ENCODE results near the gene CD320.
"Not testable (repeated sequence)": the region's sequence is repeated elsewhere in the genome, so short reads cannot be mapped to it uniquely, and the experiment has no call there.

CD320 gene

GRCh38 chr19:8352845-8353244, 44.7 kb upstream of the CD320 start:
- H3K79me1 ChIP-seq (replicated peaks; ENCODE audit: low read length, poor library complexity, severe bottlenecking); H3K14ac ChIP-seq (ENCODE audit: low read length in 2 of 2); H3K9me3 ChIP-seq (ENCODE audit: control insufficient read depth, low read length); H2BK12ac ChIP-seq (ENCODE audit: low read length in 2 of 2); H3K36me3 ChIP-seq (ENCODE audit: control insufficient read depth in 1 of 2, insufficient read depth in 2 of 2, low read depth in 1 of 2, low read length in 2 of 2); H3K4me3 ChIP-seq (ENCODE audit: insufficient read depth in 1 of 2, low read depth in 1 of 2, low read length in 2 of 2); H4K91ac ChIP-seq (ENCODE audit: low read length); H2BK5ac ChIP-seq (ENCODE audit: low read depth, low read length, poor library complexity, severe bottlenecking); H3K18ac ChIP-seq (ENCODE audit: low read depth in 1 of 2, low read length in 2 of 2); H3K27ac ChIP-seq (ENCODE audit: low read length, poor library complexity, severe bottlenecking); H3K27me3 ChIP-seq (ENCODE audit: control insufficient read depth in 1 of 2, insufficient read depth in 1 of 2, low read length in 2 of 2); H4K8ac ChIP-seq (ENCODE audit: low read length); H2AK5ac ChIP-seq (ENCODE audit: low read length, severe bottlenecking); DNase-seq; H3K23ac ChIP-seq (ENCODE audit: low read length in 2 of 2); H2AFZ ChIP-seq (ENCODE audit: low read depth, low read length); H2BK120ac ChIP-seq (ENCODE audit: low read depth, low read length); H2BK15ac ChIP-seq (ENCODE audit: low read depth, poor library complexity, severe bottlenecking); H3K4ac ChIP-seq (ENCODE audit: low read depth in 1 of 2, low read length in 2 of 2): not testable (repeated sequence)
- H3K9ac ChIP-seq (ENCODE audit: low read length): peak overlapping the region; percentile 69
- H3K4me1 ChIP-seq (ENCODE audit: control insufficient read depth, insufficient read depth, low read depth, low read length): peaks cover 13% of the 10 kb centered on the region
- peak overlapping the region; percentile 41 for H3K4me2 ChIP-seq (ENCODE audit: low read length, poor library complexity, severe bottlenecking)
- WGBS: 69% methylated on average over 5 of the region's 5 CpGs

- peak overlapping the region; percentile 39 for H2AFZ ChIP-seq (ENCODE audit: low read depth, low read length)
- H3K36me3 ChIP-seq (ENCODE audit: control insufficient read depth in 1 of 2, insufficient read depth in 2 of 2, low read depth in 1 of 2, low read length in 2 of 2): no peaks in the 10 kb centered on the region
- H3K4ac ChIP-seq (ENCODE audit: low read depth in 1 of 2, low read length in 2 of 2): no peak overlapping the region
- no peak overlapping the region for H3K27ac ChIP-seq (ENCODE audit: low read length, poor library complexity, severe bottlenecking)
- no peaks in the 10 kb centered on the region for H3K27me3 ChIP-seq (ENCODE audit: control insufficient read depth in 1 of 2, insufficient read depth in 1 of 2, low read length in 2 of 2)
- H2BK15ac ChIP-seq (ENCODE audit: low read depth, poor library complexity, severe bottlenecking): no peak overlapping the region
- H4K91ac ChIP-seq (ENCODE audit: low read length): no peak overlapping the region
- no peaks in the 10 kb centered on the region for H3K79me1 ChIP-seq (replicated peaks; ENCODE audit: low read length, poor library complexity, severe bottlenecking)
- peak overlapping the region; percentile 41 for H3K4me2 ChIP-seq (ENCODE audit: low read length, poor library complexity, severe bottlenecking)
- no peak overlapping the region for H3K18ac ChIP-seq (ENCODE audit: low read depth in 1 of 2, low read length in 2 of 2)
- H3K23ac ChIP-seq (ENCODE audit: low read length in 2 of 2): no peak overlapping the region
- no peak overlapping the region for H2BK12ac ChIP-seq (ENCODE audit: low read length in 2 of 2)
- peak overlapping the region in 1 of 2 experiments; percentile 64 for H3K4me3 ChIP-seq (ENCODE audit: insufficient read depth in 1 of 2, low read depth in 1 of 2, low read length in 2 of 2)
- peak overlapping the region; percentile 42 for H2BK120ac ChIP-seq (ENCODE audit: low read depth, low read length)
- H2AK5ac ChIP-seq (ENCODE audit: low read length, severe bottlenecking): no peak overlapping the region
- no peak overlapping the region for H2BK5ac ChIP-seq (ENCODE audit: low read depth, low read length, poor library complexity, severe bottlenecking)
- H3K9me3 ChIP-seq (ENCODE audit: control insufficient read depth, low read length): no peaks in the 10 kb centered on the region
- H3K4me1 ChIP-seq (ENCODE audit: control insufficient read depth, insufficient read depth, low read depth, low read length): peaks cover 14% of the 10 kb centered on the region
- H3K14ac ChIP-seq (ENCODE audit: low read length in 2 of 2): no peak overlapping the region
- H4K8ac ChIP-seq (ENCODE audit: low read length): no peak overlapping the region
- 35% methylated on average over 5 of the region's 10 CpGs for whole genome bisulfite sequencing
- DNase-seq: peak; percentile 65
- peak overlapping the region; percentile 69 for H3K9ac ChIP-seq (ENCODE audit: low read length)
Measured at GRCh38 chr19:8352134-8352827, 44.1 kb upstream of the CD320 start.

- not testable (repeated sequence) for H3K14ac ChIP-seq (ENCODE audit: low read length in 2 of 2); H4K91ac ChIP-seq (ENCODE audit: low read length); H3K27ac ChIP-seq (ENCODE audit: low read length, poor library complexity, severe bottlenecking); H3K9ac ChIP-seq (ENCODE audit: low read length); H2BK5ac ChIP-seq (ENCODE audit: low read depth, low read length, poor library complexity, severe bottlenecking); H3K4me2 ChIP-seq (ENCODE audit: low read length, poor library complexity, severe bottlenecking); H3K4me1 ChIP-seq (ENCODE audit: control insufficient read depth, insufficient read depth, low read depth, low read length); H3K79me1 ChIP-seq (replicated peaks; ENCODE audit: low read length, poor library complexity, severe bottlenecking); H3K4me3 ChIP-seq (ENCODE audit: insufficient read depth in 1 of 2, low read depth in 1 of 2, low read length in 2 of 2); H3K36me3 ChIP-seq (ENCODE audit: control insufficient read depth in 1 of 2, insufficient read depth in 2 of 2, low read depth in 1 of 2, low read length in 2 of 2); H3K27me3 ChIP-seq (ENCODE audit: control insufficient read depth in 1 of 2, insufficient read depth in 1 of 2, low read length in 2 of 2); H4K8ac ChIP-seq (ENCODE audit: low read length); H2BK12ac ChIP-seq (ENCODE audit: low read length in 2 of 2); H2BK120ac ChIP-seq (ENCODE audit: low read depth, low read length); H3K9me3 ChIP-seq (ENCODE audit: control insufficient read depth, low read length); DNase-seq; H2AFZ ChIP-seq (ENCODE audit: low read depth, low read length); H3K18ac ChIP-seq (ENCODE audit: low read depth in 1 of 2, low read length in 2 of 2); H3K4ac ChIP-seq (ENCODE audit: low read depth in 1 of 2, low read length in 2 of 2); H3K23ac ChIP-seq (ENCODE audit: low read length in 2 of 2); H2AK5ac ChIP-seq (ENCODE audit: low read length, severe bottlenecking); H2BK15ac ChIP-seq (ENCODE audit: low read depth, poor library complexity, severe bottlenecking)
- WGBS: 81% methylated on average over 5 of the region's 8 CpGs
Measured at GRCh38 chr19:8349629-8350372, 41.6 kb upstream of the CD320 start.

- no peak overlapping the region for H3K14ac ChIP-seq (ENCODE audit: low read length in 2 of 2)
- WGBS: 55% methylated on average over 10 of the region's 11 CpGs
- H2BK15ac ChIP-seq (ENCODE audit: low read depth, poor library complexity, severe bottlenecking): no peak overlapping the region
- no peak overlapping the region for H3K27ac ChIP-seq (ENCODE audit: low read length, poor library complexity, severe bottlenecking)
- peak overlapping the region; percentile 39 for H2AFZ ChIP-seq (ENCODE audit: low read depth, low read length)
- peak overlapping the region; percentile 71 for H3K4me2 ChIP-seq (ENCODE audit: low read length, poor library complexity, severe bottlenecking)
- peak overlapping the region in 1 of 2 experiments; percentile 66 for H3K4me3 ChIP-seq (ENCODE audit: insufficient read depth in 1 of 2, low read depth in 1 of 2, low read length in 2 of 2)
- no peak overlapping the region for H3K23ac ChIP-seq (ENCODE audit: low read length in 2 of 2)
- no peak overlapping the region for H3K4ac ChIP-seq (ENCODE audit: low read depth in 1 of 2, low read length in 2 of 2)
- H3K79me1 ChIP-seq (replicated peaks; ENCODE audit: low read length, poor library complexity, severe bottlenecking): no peaks in the 10 kb centered on the region
- H3K18ac ChIP-seq (ENCODE audit: low read depth in 1 of 2, low read length in 2 of 2): peak overlapping the region in 1 of 2 experiments; percentile 5
- H2BK120ac ChIP-seq (ENCODE audit: low read depth, low read length): no peak overlapping the region
- peaks cover 18% of the 10 kb centered on the region for H3K4me1 ChIP-seq (ENCODE audit: control insufficient read depth, insufficient read depth, low read depth, low read length)
- H2BK12ac ChIP-seq (ENCODE audit: low read length in 2 of 2): no peak overlapping the region
- no peak overlapping the region for H2BK5ac ChIP-seq (ENCODE audit: low read depth, low read length, poor library complexity, severe bottlenecking)
- no peak overlapping the region for H4K8ac ChIP-seq (ENCODE audit: low read length)
- H3K9ac ChIP-seq (ENCODE audit: low read length): no peak overlapping the region
- no peak overlapping the region for H2AK5ac ChIP-seq (ENCODE audit: low read length, severe bottlenecking)
- H3K9me3 ChIP-seq (ENCODE audit: control insufficient read depth, low read length): no peaks in the 10 kb centered on the region
- no peak for DNase-seq
- peak overlapping the region; percentile 12 for H4K91ac ChIP-seq (ENCODE audit: low read length)
- peaks cover 21 to 45% of the 10 kb centered on the region in 2 experiments for H3K27me3 ChIP-seq (ENCODE audit: control insufficient read depth in 1 of 2, insufficient read depth in 1 of 2, low read length in 2 of 2)
- H3K36me3 ChIP-seq (ENCODE audit: control insufficient read depth in 1 of 2, insufficient read depth in 2 of 2, low read depth in 1 of 2, low read length in 2 of 2): no peaks in the 10 kb centered on the region
Measured at GRCh38 chr19:8343483-8343844, 35.3 kb upstream of the CD320 start.
